GM18526 (cell line): Measurements from ENCODE around the gene NAA38.
A peak's percentile ranks its signal among the peaks of the same experiment; 100 is the strongest.

Experiments
- POLR2A ChIP-seq: IDR thresholded peaks from 3 replicates; pipeline ENCODE4 v1.6.1; 2011; ENCODE audit not compliant: insufficient read length; ENCODE audit errors: extremely low read depth

Gene NAA38

GRCh38 chr17:7840875-7841274 lies 16.5 kb downstream of the NAA38 start:
- TF ChIP-seq POLR2A = no peak

- no peak for TF ChIP-seq POLR2A
These were observed 16.9 kb downstream of the NAA38 start for GRCh38 chr17:7840441-7840840.

GRCh38 chr17:7839876-7840261 lies 17.5 kb downstream of the NAA38 start:
- TF ChIP-seq POLR2A = no peak

- no peak for TF ChIP-seq POLR2A
These were observed 18.0 kb downstream of the NAA38 start for GRCh38 chr17:7839190-7839875.

GRCh38 chr17:7838090-7839075 lies 19.0 kb downstream of the NAA38 start:
- TF ChIP-seq POLR2A = peak; percentile 18

GRCh38 chr17:7837408-7838088 lies 19.8 kb downstream of the NAA38 start:
- no peak for TF ChIP-seq POLR2A

GRCh38 chr17:7836596-7837407 lies 20.6 kb downstream of the NAA38 start:
- TF ChIP-seq POLR2A = no peak

GRCh38 chr17:7835814-7836595 lies 21.4 kb downstream of the NAA38 start:
- peak; percentile 48 for TF ChIP-seq POLR2A

GRCh38 chr17:7834957-7835813 lies 22.2 kb downstream of the NAA38 start:
- no peak for TF ChIP-seq POLR2A

GRCh38 chr17:7834542-7834956 lies 22.8 kb downstream of the NAA38 start:
- TF ChIP-seq POLR2A = no peak

GRCh38 chr17:7833795-7834541 lies 23.4 kb downstream of the NAA38 start, which contains the start of gene KDM6B:
TSS of gene KDM6B (plus strand) at chr17:7834217. CDS start at chr17:7845555, 11,338 bp downstream.
- TF ChIP-seq POLR2A = no peak
